Choroid plexus epithelial cell (primary cell): ENCODE results near the gene HRAS.

Experiments used
- DNase-seq: peaks from one replicate; pipeline ENCODE4 v3.0.0-alpha.2; 2010; ENCODE audit warnings: low read depth
- H3K4me3 ChIP-seq: 2 replicates; pipeline ENCODE4 v1.5.1; 2011; ENCODE audit warnings: low read depth, mild to moderate bottlenecking, control low read depth, low read length, moderate library complexity
- CTCF ChIP-seq: conservative IDR thresholded peaks from 2 replicates; pipeline ENCODE4 v1.5.1; 2011; ENCODE audit warnings: low read depth, mild to moderate bottlenecking, control low read depth, inconsistent platforms, low read length, moderate library complexity

HRAS gene

GRCh38 chr11:530960-531831, 4.2 kb downstream of the HRAS start:
- no peak for TF ChIP-seq CTCF
- DNase-seq = no peak

GRCh38 chr11:529728-530411, 5.5 kb downstream of the HRAS start:
- no peak overlapping the region for H3K4me3 ChIP-seq
- DNase-seq = no peak
- TF ChIP-seq CTCF = no peak

More at GRCh38 chr11:530960-531831, 4.2 kb downstream of the HRAS start:
- H3K4me3 ChIP-seq = no peak overlapping the region

- no peak for DNase-seq
- no peak for TF ChIP-seq CTCF
- no peak overlapping the region for H3K4me3 ChIP-seq
These were observed 6.3 kb downstream of the HRAS start for GRCh38 chr11:528815-529727.

- DNase-seq = no peak
- no peak overlapping the region for H3K4me3 ChIP-seq
- no peak for TF ChIP-seq CTCF
These were observed 7.1 kb downstream of the HRAS start for GRCh38 chr11:528166-528814.

- no peak for DNase-seq
- no peak overlapping the region for H3K4me3 ChIP-seq
These were observed 9.2 kb downstream of the HRAS start for GRCh38 chr11:526192-526591.

More at GRCh38 chr11:526192-526591, 9.2 kb downstream of the HRAS start:
- TF ChIP-seq CTCF = no peak
